ENCODE data around the gene SLC37A3. TPM values are rescaled to one million over a fixed set of nuclear protein-coding genes. Genes with fewer than 3 reads are reported as not detected.
A peak's percentile ranks its signal among the peaks of the same experiment; 100 is the strongest.

Gene SLC37A3
- total and polyA plus RNA-seq, 3 donors from 2014 or later = 23.8 to 67.3 (median 44.7) TPM

DNA sequence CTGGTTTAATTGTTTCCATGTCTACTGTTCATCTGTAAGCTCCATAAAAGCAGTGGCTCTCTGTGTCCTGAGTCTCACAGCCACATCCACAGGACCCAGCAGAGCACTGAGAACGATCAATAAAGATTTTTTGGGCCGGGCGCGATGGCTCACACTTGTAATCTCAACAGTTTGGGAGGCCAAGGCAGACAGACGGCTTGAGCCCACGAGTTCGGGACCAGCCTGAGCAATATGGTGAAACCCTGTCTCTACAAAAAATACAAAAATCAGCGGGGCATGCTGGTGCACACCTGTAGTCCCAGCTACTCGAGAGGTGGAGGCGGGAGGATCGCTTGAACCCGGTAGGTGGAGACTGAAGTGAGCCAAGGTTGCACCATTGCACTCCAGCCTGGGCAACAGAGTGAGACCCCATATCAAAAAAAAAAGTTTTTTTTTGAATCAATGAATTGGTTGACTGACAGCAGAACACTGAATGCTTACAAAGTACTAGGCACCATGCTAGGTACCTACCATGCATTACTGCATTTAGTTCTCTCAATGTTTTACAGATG lies 4.5 kb downstream of the SLC37A3 start:
- no peaks in the 10 kb centered on the region for H3K36me3 ChIP-seq (ENCODE audit: low read depth, missing control alignments)
- H3K9me3 ChIP-seq = no peaks in the 10 kb centered on the region
- no peaks in the 10 kb centered on the region for H3K27me3 ChIP-seq
- H3K27ac ChIP-seq = no peak overlapping the region
- no peak for TF ChIP-seq POLR2A (IDR thresholded peaks at IDR 0.05)
- TF ChIP-seq, protein P1, sequence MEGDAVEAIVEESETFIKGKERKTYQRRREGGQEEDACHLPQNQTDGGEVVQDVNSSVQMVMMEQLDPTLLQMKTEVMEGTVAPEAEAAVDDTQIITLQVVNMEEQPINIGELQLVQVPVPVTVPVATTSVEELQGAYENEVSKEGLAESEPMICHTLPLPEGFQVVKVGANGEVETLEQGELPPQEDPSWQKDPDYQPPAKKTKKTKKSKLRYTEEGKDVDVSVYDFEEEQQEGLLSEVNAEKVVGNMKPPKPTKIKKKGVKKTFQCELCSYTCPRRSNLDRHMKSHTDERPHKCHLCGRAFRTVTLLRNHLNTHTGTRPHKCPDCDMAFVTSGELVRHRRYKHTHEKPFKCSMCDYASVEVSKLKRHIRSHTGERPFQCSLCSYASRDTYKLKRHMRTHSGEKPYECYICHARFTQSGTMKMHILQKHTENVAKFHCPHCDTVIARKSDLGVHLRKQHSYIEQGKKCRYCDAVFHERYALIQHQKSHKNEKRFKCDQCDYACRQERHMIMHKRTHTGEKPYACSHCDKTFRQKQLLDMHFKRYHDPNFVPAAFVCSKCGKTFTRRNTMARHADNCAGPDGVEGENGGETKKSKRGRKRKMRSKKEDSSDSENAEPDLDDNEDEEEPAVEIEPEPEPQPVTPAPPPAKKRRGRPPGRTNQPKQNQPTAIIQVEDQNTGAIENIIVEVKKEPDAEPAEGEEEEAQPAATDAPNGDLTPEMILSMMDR (IDR thresholded peaks at IDR 0.05) = no peak
- H3K4me3 ChIP-seq = no peak overlapping the region
- peaks cover 19% of the 10 kb centered on the region for H3K4me1 ChIP-seq
- no peak for DNase-seq
- 95% methylated on average over 11 to 12 of the region's 12 CpGs for WGBS, 2 donors
- intact Hi-C loops (cut with DNase I; ENCODE audit: low total_unique reads) = no loop called here

DNA sequence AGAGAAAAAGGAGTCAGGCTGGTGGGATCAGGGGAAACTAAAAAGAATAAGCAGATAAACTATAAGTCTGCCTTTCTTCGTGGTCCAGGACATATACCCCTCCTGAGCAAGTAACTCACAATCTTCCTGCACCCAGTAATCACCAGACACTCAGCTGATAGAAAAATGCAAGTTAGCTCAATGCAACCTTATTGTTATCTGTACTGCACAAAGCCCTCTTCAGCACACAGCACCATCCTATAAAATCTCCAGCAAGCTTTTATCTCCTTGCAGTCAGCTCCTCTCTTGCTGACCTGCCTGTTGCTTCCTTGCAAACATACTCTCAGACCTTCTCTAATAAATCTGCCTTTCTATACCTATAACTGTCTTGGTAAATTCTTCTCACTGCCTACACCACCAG lies 6.7 kb downstream of the SLC37A3 start:
- WGBS, 2 donors = 54 to 59% methylated on average over 1 of the region's 1 CpG
- H3K27me3 ChIP-seq = no peaks in the 10 kb centered on the region
- no peak for TF ChIP-seq POLR2A (IDR thresholded peaks at IDR 0.05)
- TF ChIP-seq, protein P1 (IDR thresholded peaks at IDR 0.05) = no peak

DNA sequence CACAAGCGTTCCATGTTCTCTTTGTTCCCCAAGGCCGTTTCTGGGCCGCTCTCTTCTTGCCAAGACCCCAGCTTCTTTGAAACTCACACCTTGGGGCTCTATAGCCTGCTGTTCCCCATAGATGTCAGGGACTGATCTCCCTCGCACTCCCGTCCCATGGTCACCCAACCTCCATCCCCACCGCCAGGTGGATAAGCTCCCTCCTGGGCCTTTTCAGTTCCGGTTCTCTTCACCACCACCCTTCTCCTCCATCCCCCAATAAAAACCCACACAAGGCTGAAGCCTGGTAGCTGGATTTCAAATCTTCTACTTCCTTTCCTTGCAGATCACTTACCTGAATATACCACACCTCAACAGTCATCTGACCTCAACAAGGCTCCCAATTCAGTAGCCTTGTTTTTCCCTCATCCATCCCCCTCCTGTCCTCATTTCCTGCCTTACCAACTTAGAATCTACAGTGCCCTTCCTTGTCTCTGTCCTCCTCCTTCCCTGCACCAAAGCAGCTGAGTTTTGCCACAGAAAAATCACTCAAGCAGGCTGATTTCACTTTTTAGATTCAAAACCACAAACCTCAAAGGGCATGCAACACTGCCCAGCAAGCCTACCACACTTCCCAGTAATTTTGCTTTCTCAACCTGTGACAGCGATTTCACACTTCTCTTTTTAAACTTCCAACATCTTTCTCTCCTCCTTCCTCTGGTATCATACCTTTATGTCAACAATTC lies 7.7 kb downstream of the SLC37A3 start:
- intact Hi-C loops (cut with DNase I; ENCODE audit: low total_unique reads) = no loop called here
- H3K4me3 ChIP-seq = no peak overlapping the region
- no peak for DNase-seq
- peak overlapping the region in 1 of 2 donors; percentile 36 for H3K27ac ChIP-seq
- no peaks in the 10 kb centered on the region for H3K27me3 ChIP-seq
- no peaks in the 10 kb centered on the region for H3K9me3 ChIP-seq
- no peak for TF ChIP-seq POLR2A (IDR thresholded peaks at IDR 0.05)
- TF ChIP-seq, protein P1 (IDR thresholded peaks at IDR 0.05) = no peak
- H3K36me3 ChIP-seq (ENCODE audit: low read depth, missing control alignments) = no peaks in the 10 kb centered on the region
- peaks cover 8% of the 10 kb centered on the region for H3K4me1 ChIP-seq
- 71 to 77% methylated on average over 8 of the region's 8 CpGs for WGBS, 2 donors

More for the DNA sequence above, 6.7 kb downstream of the SLC37A3 start:
- no peak overlapping the region for H3K4me3 ChIP-seq
- no peaks in the 10 kb centered on the region for H3K9me3 ChIP-seq
- no peaks in the 10 kb centered on the region for H3K36me3 ChIP-seq (ENCODE audit: low read depth, missing control alignments)
- intact Hi-C loops (cut with DNase I; ENCODE audit: low total_unique reads) = no loop called here
- H3K27ac ChIP-seq = no peak overlapping the region
- H3K4me1 ChIP-seq = peaks cover 13% of the 10 kb centered on the region
- DNase-seq = no peak

DNA sequence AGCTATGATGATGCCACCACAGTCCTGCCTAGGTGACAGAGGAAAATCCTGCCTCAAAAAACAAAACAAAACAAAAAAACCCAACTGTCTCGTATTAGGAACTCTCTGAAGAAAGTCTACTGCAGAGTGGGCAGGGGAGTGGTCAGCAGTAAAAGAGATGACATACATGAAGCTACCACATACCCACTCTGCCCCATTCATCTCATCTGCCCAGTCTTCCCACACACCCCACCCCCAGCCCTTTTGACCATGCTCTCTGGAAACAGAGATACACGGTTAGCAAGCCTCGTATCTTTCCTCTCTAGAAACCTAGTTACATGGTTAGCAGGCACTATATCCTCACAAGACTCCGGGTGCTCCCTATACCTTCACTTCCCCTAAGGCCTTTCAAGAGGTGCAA lies 8.3 kb downstream of the SLC37A3 start:
- no peak overlapping the region for H3K27ac ChIP-seq
- no peaks in the 10 kb centered on the region for H3K9me3 ChIP-seq
- no peak for TF ChIP-seq POLR2A (IDR thresholded peaks at IDR 0.05)
- TF ChIP-seq, protein P1 (IDR thresholded peaks at IDR 0.05) = no peak
- intact Hi-C loops (cut with DNase I; ENCODE audit: low total_unique reads) = no loop called here
- no peak overlapping the region for H3K4me3 ChIP-seq
- H3K4me1 ChIP-seq = peaks cover 8% of the 10 kb centered on the region
- WGBS, 2 donors = 67 to 75% methylated on average over 4 of the region's 4 CpGs
- DNase-seq = peak; percentile 8
- no peaks in the 10 kb centered on the region for H3K27me3 ChIP-seq
- H3K36me3 ChIP-seq (ENCODE audit: low read depth, missing control alignments) = no peaks in the 10 kb centered on the region
